GM12878 (cell line): ENCODE results near the gene MUC5B. TPM values are rescaled to one million over a fixed set of nuclear protein-coding genes. Genes with fewer than 3 reads are reported as not detected.

Source experiments
- ATAC-seq: fragments of 200-7000 bp; cut with Tn5 transposase; 3 replicates; pipeline ENCODE4 v1.9.1; 2020; ENCODE audit warnings: mild to moderate bottlenecking, moderate library complexity
- BruUV-seq: library from RNA; stranded (reverse); fragments of 400-500 nt; replicated peaks from 2 replicates; lab custom pipeline; 2021; lab: Mats Ljungman, UMichigan
- CTCF ChIA-PET: fragments of 300-600 bp; sonication (Branson Sonifier 250); formaldehyde crosslinking; extraction: SDS; loops from one replicate; lab custom pipeline; 2021; ENCODE audit warnings: inconsistent platforms; lab: Yijun Ruan, JAX
- POLR2A ChIA-PET: fragments of 350-600 bp; formaldehyde crosslinking; extraction: SDS; loops from one replicate; lab custom pipeline; 2021; ENCODE audit warnings: inconsistent platforms; lab: Charles Lee
- RAD21 ChIA-PET: fragments of 300-600 bp; sonication (Branson Sonifier 250); formaldehyde crosslinking; loops from one replicate; lab custom pipeline; 2023; ENCODE audit warnings: antibody characterized with exemption; ENCODE audit not compliant: unreplicated experiment; lab: Charles Lee
- SMC1A ChIA-PET: fragments of 300-600 bp; sonication (Branson Sonifier 250); formaldehyde crosslinking; loops from one replicate; lab custom pipeline; 2023; ENCODE audit not compliant: unreplicated experiment, uncharacterized antibody; lab: Charles Lee
- DNase-seq: peaks from one replicate; pipeline ENCODE4 v3.0.0-alpha.2; 2011; ENCODE audit warnings: low read depth, low spot score
- FAIRE-seq: peaks from 3 replicates; lab custom pipeline; 2011; peaks lifted over from hg19 to GRCh38; lab: Jason Lieb, UNC
- H2AFZ ChIP-seq: 2 replicates; pipeline ENCODE4 v1.6.0; 2011; ENCODE audit warnings: low read depth, low read length, control low read depth; ENCODE audit not compliant: control insufficient read depth
- H3K27ac ChIP-seq: 2 replicates; pipeline ENCODE4 v1.5.1; 2011; ENCODE audit warnings: control low read depth; ENCODE audit not compliant: control insufficient read depth, insufficient read depth
- H3K27me3 ChIP-seq, 2 experiments: replicated peaks in 1 of 2; 2 replicates each; pipeline versions ENCODE4 v1.6.0 to v1.6.1; 2011; ENCODE audit warnings: low read length in 1 of 2; ENCODE audit not compliant: control insufficient read depth in 2 of 2, insufficient read depth in 2 of 2
- H3K36me3 ChIP-seq, 2 experiments: 2 replicates each; pipeline ENCODE4 v1.5.1; 2011; ENCODE audit warnings: low read length in 1 of 2; ENCODE audit not compliant: control insufficient read depth in 2 of 2, insufficient read depth in 2 of 2
- H3K4me1 ChIP-seq: 2 replicates; pipeline ENCODE4 v1.6.1; 2011; ENCODE audit warnings: mild to moderate bottlenecking, low read length, moderate library complexity, mixed read lengths; ENCODE audit not compliant: control insufficient read depth, insufficient read depth
- H3K4me2 ChIP-seq: 2 replicates; pipeline ENCODE4 v1.6.0; 2011; ENCODE audit warnings: control low read depth; ENCODE audit not compliant: control insufficient read depth, insufficient read depth
- H3K4me3 ChIP-seq: fragments of 200-600 bp; sonication (generic); 2 replicates; pipeline ENCODE4 v1.5.1; 2016
- H3K79me2 ChIP-seq: 2 replicates; pipeline ENCODE4 v1.6.0; 2011; ENCODE audit warnings: low read length; ENCODE audit not compliant: control insufficient read depth, insufficient read depth
- H3K9ac ChIP-seq: 2 replicates; pipeline ENCODE4 v1.8.0; 2011; ENCODE audit warnings: low read length, control low read depth, mixed read lengths; ENCODE audit not compliant: control insufficient read depth, insufficient read depth
- H3K9me3 ChIP-seq: replicated peaks from 3 replicates; pipeline ENCODE4 v1.5.1; 2011; ENCODE audit warnings: mild to moderate bottlenecking, low read length; ENCODE audit not compliant: control insufficient read depth, insufficient read depth
- H4K20me1 ChIP-seq: 2 replicates; pipeline ENCODE4 v1.6.0; 2011; ENCODE audit not compliant: control insufficient read depth, insufficient read depth
- CBX3 ChIP-seq: fragments of 200-600 bp; sonication (generic); IDR thresholded peaks from 2 replicates; pipeline ENCODE4 v1.6.1; 2016; ENCODE audit warnings: low read depth, borderline replicate concordance
- CREM ChIP-seq: IDR thresholded peaks from 2 replicates; pipeline ENCODE4 v1.6.1; 2014; ENCODE audit warnings: antibody characterized with exemption, low read depth
- EGR1 ChIP-seq, 2 experiments: IDR thresholded peaks; 1 replicate in 1 of 2; 2 replicates in 1 of 2; pipeline ENCODE4 v1.6.1; 2011 to 2012; ENCODE audit warnings: low read depth in 2 of 2, low read length in 2 of 2, borderline replicate concordance in 1 of 2, mild to moderate bottlenecking in 1 of 2, moderate library complexity in 1 of 2
- HCFC1 ChIP-seq: fragments of 150-350 bp; IDR thresholded peaks from 2 replicates; pipeline ENCODE4 v1.6.1; 2014; ENCODE audit warnings: low read length
- HDAC2 ChIP-seq: fragments of 200-600 bp; sonication (generic); IDR thresholded peaks from 2 replicates; pipeline ENCODE4 v1.6.1; 2017
- PKNOX1 ChIP-seq: fragments of 450-650 bp; IDR thresholded peaks from 2 replicates; pipeline ENCODE4 v1.6.1; 2016; ENCODE audit warnings: mild to moderate bottlenecking
- PRDM15 ChIP-seq: fragments of 450-650 bp; formaldehyde crosslinking; IDR thresholded peaks from 2 replicates; pipeline ENCODE4 v1.4.0; 2020; ENCODE audit warnings: mild to moderate bottlenecking, moderate library complexity
- SPI1 ChIP-seq: IDR thresholded peaks from 2 replicates; pipeline ENCODE4 v1.6.1; 2011; ENCODE audit warnings: low read depth, mild to moderate bottlenecking, low read length, moderate library complexity, borderline replicate concordance; ENCODE audit not compliant: insufficient read depth
- SREBF2 ChIP-seq: IDR thresholded peaks from 2 replicates; pipeline ENCODE4 v1.6.1; 2012; ENCODE audit warnings: mild to moderate bottlenecking, low read length
- TCF7 ChIP-seq: IDR thresholded peaks from 2 replicates; pipeline ENCODE4 v1.6.1; 2014; ENCODE audit warnings: antibody characterized with exemption, borderline replicate concordance
- ZBTB40 ChIP-seq: fragments of 450-650 bp; IDR thresholded peaks from 2 replicates; pipeline ENCODE4 v1.6.1; 2016; ENCODE audit warnings: mild to moderate bottlenecking, moderate library complexity, borderline replicate concordance
- WGBS: methylation state at CpG from one replicate; pipeline ENCODE4 v1.1.6; 2016; ENCODE audit warnings: low lambda C conversion rate; ENCODE audit not compliant: insufficient replicate concordance, insufficient coverage; ENCODE audit errors: missing lambda C conversion rate; 5-methylcytosine and 5-hydroxymethylcytosine counted together
- in situ Hi-C: fragments of 300-500 bp; cut with MboI; formaldehyde crosslinking; loops from 9 replicates; pipeline ENCODE4 v1.14.3; 2018; ENCODE audit warnings: mixed read lengths
- intact Hi-C: fragments of 100-400 bp; cut with micrococcal nuclease; formaldehyde crosslinking; loops from one replicate; pipeline ENCODE4 v1.14.2; 2022; ENCODE audit not compliant: unreplicated experiment
- polyA plus RNA-seq, 11 experiments: library from polyadenylated mRNA; depleted of rRNA in 4 of 11; unstranded in 6 of 11; stranded (reverse) in 5 of 11; fragments of >200 nt; fragmentation: Nextera tagmentation in 4 of 11; fragmentation: Illumina TruSeq in 1 of 11; extraction: Ambion mirVana in 4 of 11; extraction: Trizol in 1 of 11; gene quantifications; 1 replicate in 1 of 11; 2 replicates in 10 of 11; pipeline versions ENCODE4 v1.2.1 to v1.2.3, GENCODE V29; 2011 to 2016; ENCODE audit warnings: inconsistent platforms in 2 of 11, missing spikeins in 2 of 11, low read depth in 1 of 11
- total RNA-seq, 4 experiments: library from RNA; depleted of rRNA in 3 of 4; stranded (reverse); fragments of >200 nt in 3 of 4; fragmentation: Illumina TruSeq in 1 of 4; extraction: Trizol in 1 of 4; gene quantifications; 2 replicates each; pipeline versions ENCODE4 v1.2.1 to v1.2.3, GENCODE V29; 2013 to 2021
- TF ChIP-seq, protein P1 (sequence below): fragments of 450-650 bp; IDR thresholded peaks from 2 replicates; pipeline ENCODE4 v1.6.1; 2016; ENCODE audit warnings: mild to moderate bottlenecking

Gene MUC5B
- total and polyA plus RNA-seq, 10 of the 15 experiments (the other 5 are each of a cell fraction or from before 2014, with no cell fraction given) = 1.5 TPM; not detected in 9

DNA sequence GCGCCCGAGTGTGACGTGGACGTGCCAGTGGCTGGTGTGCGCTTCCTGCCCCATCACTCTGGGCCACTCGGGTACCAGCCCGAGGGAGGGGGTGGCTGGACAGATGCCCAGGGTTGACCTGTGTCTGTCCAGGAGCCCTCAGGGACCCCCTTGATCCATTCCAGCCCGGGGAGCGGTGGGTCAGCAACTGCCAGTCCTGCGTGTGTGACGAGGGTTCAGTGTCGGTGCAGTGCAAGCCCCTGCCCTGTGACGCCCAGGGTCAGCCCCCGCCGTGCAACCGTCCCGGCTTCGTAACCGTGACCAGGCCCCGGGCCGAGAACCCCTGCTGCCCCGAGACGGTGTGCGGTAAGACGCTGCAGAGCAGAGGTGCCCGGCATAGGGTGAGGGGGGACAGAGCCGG, 34.5 kb downstream of the MUC5B start:
- no TSS peak for BruUV-seq
- no peak for TF ChIP-seq CREM
- no peak for TF ChIP-seq SREBF2
- TF ChIP-seq, protein P1, sequence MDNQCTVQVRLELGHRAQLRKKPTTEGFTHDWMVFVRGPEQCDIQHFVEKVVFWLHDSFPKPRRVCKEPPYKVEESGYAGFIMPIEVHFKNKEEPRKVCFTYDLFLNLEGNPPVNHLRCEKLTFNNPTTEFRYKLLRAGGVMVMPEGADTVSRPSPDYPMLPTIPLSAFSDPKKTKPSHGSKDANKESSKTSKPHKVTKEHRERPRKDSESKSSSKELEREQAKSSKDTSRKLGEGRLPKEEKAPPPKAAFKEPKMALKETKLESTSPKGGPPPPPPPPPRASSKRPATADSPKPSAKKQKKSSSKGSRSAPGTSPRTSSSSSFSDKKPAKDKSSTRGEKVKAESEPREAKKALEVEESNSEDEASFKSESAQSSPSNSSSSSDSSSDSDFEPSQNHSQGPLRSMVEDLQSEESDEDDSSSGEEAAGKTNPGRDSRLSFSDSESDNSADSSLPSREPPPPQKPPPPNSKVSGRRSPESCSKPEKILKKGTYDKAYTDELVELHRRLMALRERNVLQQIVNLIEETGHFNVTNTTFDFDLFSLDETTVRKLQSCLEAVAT = no peak
- no peak for TF ChIP-seq SPI1
- no peak for TF ChIP-seq PKNOX1
- no peak for TF ChIP-seq ZBTB40
- no peak for TF ChIP-seq EGR1 (IDR thresholded peaks at IDR 0.05; ENCODE audit: borderline replicate concordance in 1 of 2, low read depth in 2 of 2, low read length in 2 of 2)
- TF ChIP-seq HDAC2 = no peak
- TF ChIP-seq CBX3 = no peak
- TF ChIP-seq PRDM15 (CRISPR knock-in tag) = no peak
- no peak for TF ChIP-seq TCF7
- TF ChIP-seq HCFC1 = no peak
- H3K4me3 ChIP-seq = no peak overlapping the region
- RAD21 ChIA-PET = no interaction called here
- H3K4me1 ChIP-seq = no peaks in the 10 kb centered on the region
- POLR2A ChIA-PET = no interaction called here
- no peaks in the 10 kb centered on the region; the same call in 2 of the 3 replicates for H3K9me3 ChIP-seq
- no peaks in the 10 kb centered on the region for H4K20me1 ChIP-seq
- no peaks in the 10 kb centered on the region for H3K36me3 ChIP-seq
- FAIRE-seq (no peak), ATAC-seq (no peak), DNase-seq (no peak)
- SMC1A ChIA-PET = no interaction called here
- in situ Hi-C loops (no loop called here), intact Hi-C loops (no loop called here)
- no peaks in the 10 kb centered on the region for H3K79me2 ChIP-seq
- no peak overlapping the region for H3K9ac ChIP-seq
- no peak overlapping the region for H3K27ac ChIP-seq
- no peaks in the 10 kb centered on the region for H3K27me3 ChIP-seq
- H2AFZ ChIP-seq = no peak overlapping the region
- CTCF ChIA-PET = no interaction called here
- H3K4me2 ChIP-seq = no peak overlapping the region
- 71% methylated on average over 27 of the region's 27 CpGs for WGBS
